CD4-positive, alpha-beta T cell treated with Interleukin-21 for 1 hour (primary cell): ENCODE measurements around the gene PSMB3.
A peak's percentile ranks its signal among the peaks of the same experiment; 100 is the strongest.

Experiments used
- DNase-seq: peaks from one replicate; pipeline ENCODE4 v3.0.0-alpha.2; 2020

The PSMB3 gene

DNA sequence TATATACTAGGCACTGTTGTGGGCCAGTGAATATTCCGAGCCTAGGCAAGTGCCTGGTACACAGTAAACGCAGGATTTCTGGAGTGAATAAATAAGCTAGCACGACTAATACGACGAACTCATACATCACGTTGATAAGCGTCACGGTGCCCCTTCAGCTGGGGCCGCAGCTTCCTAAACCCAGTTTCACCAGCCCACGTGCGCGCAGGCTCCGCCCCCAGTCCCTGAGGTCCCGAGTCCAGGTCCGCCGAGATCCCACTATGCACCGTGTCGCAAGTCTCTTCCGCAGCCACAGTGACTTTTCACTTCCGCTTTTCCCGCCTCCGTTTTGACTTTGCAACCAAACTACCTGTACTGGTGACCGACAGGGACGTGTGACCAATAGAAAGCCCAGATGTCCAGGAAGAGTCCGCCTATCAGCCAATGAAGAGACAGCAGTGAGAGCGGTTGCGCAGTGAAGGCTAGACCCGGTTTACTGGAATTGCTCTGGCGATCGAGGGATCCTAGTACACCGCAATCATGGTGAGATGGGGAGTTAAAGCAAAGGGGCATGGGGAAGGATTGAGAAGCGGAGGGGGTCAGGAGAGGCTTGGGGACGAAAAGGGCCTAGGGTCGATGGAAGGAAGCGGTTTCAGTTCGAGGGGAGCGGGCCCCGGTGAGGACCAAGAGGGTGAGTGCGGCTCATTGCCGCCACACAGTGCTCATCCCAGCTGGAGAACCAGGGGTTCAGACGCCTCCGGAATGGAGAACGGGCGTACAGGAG, at the start of gene PSMB3:
TSS of gene PSMB3 (plus strand) at position 434 of the 763 bp plus-strand sequence. CDS start at position 520, 86 bp downstream.
- DNase-seq: peak; percentile 99

DNA sequence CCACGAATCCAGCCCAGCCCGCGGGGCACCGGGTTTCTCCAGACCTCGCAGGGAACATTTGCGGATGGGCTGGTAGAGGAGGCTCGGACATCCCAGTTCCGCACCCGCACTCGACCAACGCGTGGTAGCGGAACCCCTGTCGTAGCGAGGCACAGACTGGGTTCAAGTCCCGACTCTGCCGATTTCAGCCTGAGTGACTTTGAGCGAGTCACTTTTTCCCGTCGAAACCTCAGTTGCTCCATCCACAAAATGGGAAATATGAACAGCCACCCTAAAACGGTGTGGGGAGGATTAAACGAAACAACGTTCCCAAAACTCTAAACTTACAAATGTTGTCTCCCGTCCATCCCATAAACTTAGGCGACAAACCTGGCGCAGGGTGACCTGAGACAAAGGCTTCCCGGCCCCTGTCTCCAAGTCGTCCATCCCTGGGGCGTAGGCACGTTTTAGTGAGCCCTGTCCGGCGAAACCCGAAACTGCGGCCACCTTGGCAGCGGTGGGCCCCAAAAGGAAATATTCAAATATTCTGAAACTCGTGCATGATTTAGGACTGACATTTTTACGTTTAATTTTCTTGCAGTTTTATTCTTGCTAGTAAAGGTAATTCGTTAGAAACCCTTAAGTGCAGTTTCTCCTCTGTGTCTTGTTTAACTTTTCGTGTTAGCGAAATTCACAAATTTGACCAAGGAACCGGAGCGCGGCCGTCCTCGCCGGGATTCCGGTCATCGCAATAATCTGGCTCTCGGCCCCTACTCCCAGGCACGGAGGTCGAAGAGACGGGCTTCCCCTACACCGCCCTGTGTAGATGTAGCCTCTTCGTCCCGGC, 49.4 kb upstream of the PSMB3 start:
- DNase-seq: no peak

GRCh38 chr17:38703742-38704605, 48.6 kb upstream of the PSMB3 start:
- DNase-seq: peak; percentile 80

GRCh38 chr17:38704606-38705522, 47.7 kb upstream of the PSMB3 start, which contains the start of gene MLLT6:
MLLT6 (plus strand) TSS chr17:38705273; CDS start chr17:38705633, 360 bp downstream.
- DNase-seq: peak; percentile 88

GRCh38 chr17:38705523-38705802, 47.1 kb upstream of the PSMB3 start:
- DNase-seq: no peak

- peak; percentile 24 for DNase-seq
Observed at GRCh38 chr17:38705803-38706504, 46.6 kb upstream of the PSMB3 start.

DNA sequence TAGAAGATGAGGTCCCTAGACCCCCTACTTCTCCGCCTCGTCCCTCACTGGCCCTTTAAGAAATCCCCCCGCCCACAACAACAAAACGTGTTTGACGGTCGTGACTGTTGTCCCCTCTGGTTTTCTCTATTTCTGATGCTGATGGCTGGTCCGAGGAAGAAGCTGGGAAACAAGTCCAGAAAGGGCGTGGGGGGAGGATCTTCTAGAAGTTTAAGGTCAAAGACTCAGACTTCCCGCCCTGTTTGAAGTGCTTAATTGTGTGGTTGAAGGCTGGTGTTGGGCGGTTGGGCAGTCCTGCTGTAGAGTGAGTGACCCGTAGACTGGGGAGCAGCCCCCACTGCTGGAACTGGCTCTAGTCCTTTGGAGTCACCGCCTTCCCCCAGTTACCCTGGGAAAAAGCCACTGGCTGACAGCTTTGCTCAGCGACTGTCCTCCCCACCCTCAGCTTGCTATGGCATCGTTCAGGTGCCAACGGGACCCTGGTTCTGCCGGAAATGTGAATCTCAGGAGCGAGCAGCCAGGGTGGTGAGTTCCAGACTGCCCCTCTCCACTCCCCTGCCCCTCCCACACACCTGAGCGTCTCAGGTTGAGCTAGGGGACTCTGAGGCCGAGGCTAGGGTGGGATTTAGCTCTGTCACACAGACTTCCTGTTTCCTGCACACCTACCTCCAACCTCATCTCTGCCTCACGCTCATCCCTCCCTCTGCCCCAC, 45.9 kb upstream of the PSMB3 start:
- peak; percentile 42 for DNase-seq

DNA sequence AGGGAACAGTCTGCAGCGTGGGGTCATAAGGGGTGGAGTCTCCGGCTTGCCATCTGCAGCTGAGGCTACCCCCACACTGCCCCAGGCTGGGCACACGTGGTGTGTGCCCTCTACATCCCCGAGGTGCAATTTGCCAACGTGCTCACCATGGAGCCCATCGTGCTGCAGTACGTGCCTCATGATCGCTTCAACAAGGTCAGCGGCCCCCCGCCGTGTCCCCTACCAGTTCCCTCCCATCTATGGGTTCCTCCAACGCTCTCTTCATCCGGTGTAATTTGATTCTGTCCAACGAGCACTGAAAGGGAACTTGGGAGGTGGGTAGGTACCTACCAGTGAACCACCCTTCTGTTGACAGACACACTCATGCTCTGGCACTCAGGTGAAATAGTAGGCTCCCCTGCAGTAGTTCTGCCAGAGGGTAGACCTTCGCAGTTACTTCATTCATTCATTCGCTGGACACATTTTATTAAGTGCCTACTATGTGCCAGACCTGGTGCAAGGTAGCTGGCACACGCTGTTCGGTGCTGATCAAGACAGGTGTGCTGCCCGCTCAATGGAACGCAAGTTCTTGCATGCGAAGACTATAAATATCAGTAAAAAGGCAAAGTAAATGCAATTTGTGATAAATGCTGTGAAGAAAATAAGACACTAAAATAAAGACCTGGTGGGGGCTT, 44.7 kb upstream of the PSMB3 start:
- no peak for DNase-seq

DNA sequence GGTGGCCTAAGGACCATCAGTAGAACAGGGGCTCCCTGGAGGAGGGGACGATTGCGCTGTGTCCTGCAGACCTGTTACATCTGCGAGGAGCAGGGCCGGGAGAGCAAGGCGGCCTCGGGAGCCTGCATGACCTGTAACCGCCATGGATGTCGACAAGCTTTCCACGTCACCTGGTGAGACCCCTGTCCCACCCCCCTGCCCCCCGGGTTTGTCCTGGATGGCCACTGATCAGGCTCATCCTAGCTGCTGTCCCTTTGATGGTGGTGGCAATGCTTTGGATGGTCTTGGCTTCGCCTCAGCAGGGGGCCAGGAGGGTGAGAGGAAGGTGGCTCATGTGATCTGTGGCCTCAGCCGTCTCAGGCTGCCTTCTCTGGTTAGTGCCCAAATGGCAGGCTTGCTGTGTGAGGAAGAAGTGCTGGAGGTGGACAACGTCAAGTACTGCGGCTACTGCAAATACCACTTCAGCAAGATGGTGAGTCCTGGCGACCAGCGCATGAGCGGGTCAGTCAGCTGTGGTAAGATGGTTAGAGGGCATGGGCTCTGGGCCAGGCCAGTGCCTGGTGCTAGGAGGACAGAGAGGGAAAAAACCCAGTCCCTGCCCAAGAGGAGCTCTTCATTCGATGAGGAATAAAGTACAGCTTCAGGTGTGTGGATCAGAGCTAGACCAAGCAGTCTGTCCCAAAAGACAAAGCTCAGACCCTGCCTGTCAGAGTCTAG, 43.3 kb upstream of the PSMB3 start:
- no peak for DNase-seq

DNA sequence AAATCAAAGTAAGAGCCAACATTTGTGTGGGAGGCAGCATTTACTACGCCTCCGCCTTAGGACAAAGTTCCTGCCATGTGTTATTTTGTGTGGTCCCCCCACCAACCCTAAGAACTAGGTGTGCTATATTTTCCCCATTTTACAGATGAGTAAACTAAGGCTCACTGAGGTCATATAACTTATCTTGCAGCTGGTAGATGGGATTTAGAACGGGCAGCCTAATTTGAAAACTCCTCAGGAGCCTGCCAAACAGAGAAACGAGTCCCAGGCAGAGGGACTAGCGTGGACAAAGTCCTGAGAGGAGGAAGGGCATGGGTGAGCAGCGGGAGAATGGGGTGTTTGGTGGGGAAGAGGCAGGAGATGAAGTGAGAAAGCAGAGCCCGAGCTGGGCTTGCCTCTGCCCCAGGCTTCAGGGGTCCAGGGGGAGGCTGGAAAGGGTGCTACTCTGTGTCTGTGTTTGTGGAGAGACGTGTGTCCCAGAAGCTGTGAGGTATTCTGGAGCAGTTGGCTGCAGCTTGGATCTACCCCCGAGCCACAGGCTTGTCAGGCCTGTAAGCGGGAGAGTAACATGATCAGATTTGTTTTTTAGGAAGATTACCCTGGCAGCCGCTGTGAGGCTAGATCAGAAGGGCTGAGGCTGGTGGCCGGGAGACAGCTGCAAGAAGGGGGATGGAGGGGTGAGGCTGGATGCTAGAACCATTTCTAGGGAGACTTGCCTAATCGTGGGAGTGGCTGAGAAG, 42.5 kb upstream of the PSMB3 start:
- DNase-seq: no peak

- DNase-seq: no peak
Observed at GRCh38 chr17:38710604-38710962, 42.0 kb upstream of the PSMB3 start.

GRCh38 chr17:38710985-38711384, 41.6 kb upstream of the PSMB3 start:
- no peak for DNase-seq

GRCh38 chr17:38711792-38712571, 40.6 kb upstream of the PSMB3 start:
- DNase-seq: no peak

GRCh38 chr17:38712593-38712992, 39.9 kb upstream of the PSMB3 start:
- no peak for DNase-seq

GRCh38 chr17:38713456-38714075, 39.0 kb upstream of the PSMB3 start:
- no peak for DNase-seq

- no peak for DNase-seq
Observed at GRCh38 chr17:38715216-38715943, 37.2 kb upstream of the PSMB3 start.
